Natural killer cell (primary cell): Measurements from ENCODE around the gene YBX3. TPM values are rescaled to one million over a fixed set of nuclear protein-coding genes. Genes with fewer than 3 reads are reported as not detected.

ENCODE experiments used
- ATAC-seq, 3 donors: fragments of 150-1000 bp in 2 of 3; fragments of 200-7000 bp in 1 of 3; cut with Tn5 transposase; 1 replicate in 1 of 3; 2 replicates in 2 of 3; pipeline ENCODE4 v1.10.0; 2021; ENCODE audit warnings: mild to moderate bottlenecking in 2 of 3, moderate library complexity in 2 of 3
- DNase-seq, 2 donors: peaks; one replicate each; pipeline versions ENCODE4 v3.0.0 to v3.0.0-alpha.2; 2013 to 2021; ENCODE audit warnings: mixed read lengths in 1 of 2
- H3K27ac ChIP-seq: one replicate; pipeline ENCODE4 v1.5.1; 2013; ENCODE audit warnings: mild to moderate bottlenecking, low read length
- H3K27me3 ChIP-seq: one replicate; pipeline ENCODE4 v1.6.1; 2013; ENCODE audit warnings: low read length; ENCODE audit not compliant: control insufficient read depth, insufficient read depth
- H3K36me3 ChIP-seq: one replicate; pipeline ENCODE4 v1.6.1; 2013; ENCODE audit warnings: low read length; ENCODE audit not compliant: control insufficient read depth, insufficient read depth
- H3K4me1 ChIP-seq: one replicate; pipeline ENCODE4 v1.6.1; 2013; ENCODE audit warnings: low read length; ENCODE audit not compliant: control insufficient read depth, insufficient read depth
- H3K4me3 ChIP-seq: one replicate; pipeline ENCODE4 v1.5.1; 2013; ENCODE audit warnings: low read length
- H3K9me3 ChIP-seq: one replicate; pipeline ENCODE4 v1.6.1; 2013; ENCODE audit warnings: low read length; ENCODE audit not compliant: control insufficient read depth, insufficient read depth
- H3K27ac Mint-ChIP-seq, 2 donors: one replicate each; pipeline ENCODE4 v1.8.0; 2022; ENCODE audit warnings: mild to moderate bottlenecking in 2 of 2, mixed read lengths in 2 of 2, moderate library complexity in 1 of 2
- H3K27me3 Mint-ChIP-seq, 2 donors: one replicate each; pipeline ENCODE4 v1.8.0; 2022; ENCODE audit warnings: low read depth in 2 of 2, mixed read lengths in 2 of 2
- H3K36me3 Mint-ChIP-seq: one replicate; pipeline ENCODE4 v1.8.0; 2022; ENCODE audit warnings: mixed read lengths
- H3K4me1 Mint-ChIP-seq, 2 donors: one replicate each; pipeline ENCODE4 v1.8.0; 2022; ENCODE audit warnings: mixed read lengths in 2 of 2
- H3K4me3 Mint-ChIP-seq: one replicate; pipeline ENCODE4 v1.8.0; 2022; ENCODE audit warnings: mild to moderate bottlenecking, moderate library complexity, mixed read lengths
- H3K9me3 Mint-ChIP-seq, 2 donors: one replicate each; pipeline ENCODE4 v1.8.0; 2022; ENCODE audit warnings: mixed read lengths in 2 of 2
- CTCF ChIP-seq: fragments of 200-600 bp; IDR thresholded peaks from one replicate; pipeline ENCODE4 v1.8.0; 2022; ENCODE audit warnings: antibody characterized with exemption
- WGBS: methylation state at CpG from one replicate; pipeline ENCODE4 v1.1.7; 2013; ENCODE audit warnings: missing lambda C conversion rate; ENCODE audit not compliant: insufficient coverage; 5-methylcytosine and 5-hydroxymethylcytosine counted together
- intact Hi-C: fragments of 100-400 bp; cut with micrococcal nuclease; formaldehyde crosslinking; loops from one replicate; pipeline ENCODE4 v1.14.2; 2022
- total RNA-seq, 4 donors: library from RNA; stranded (reverse); fragments of 120-200 nt in 1 of 4; gene quantifications; one replicate each; pipeline versions ENCODE4 v1.2.3 to v1.2.4, GENCODE V29; 2013 to 2022

Gene YBX3
- total RNA-seq, 3 donors from 2014 or later (not counting 1 experiment from before 2014, with no cell fraction given): 13.4 to 36.0 (median 33.0) TPM

DNA sequence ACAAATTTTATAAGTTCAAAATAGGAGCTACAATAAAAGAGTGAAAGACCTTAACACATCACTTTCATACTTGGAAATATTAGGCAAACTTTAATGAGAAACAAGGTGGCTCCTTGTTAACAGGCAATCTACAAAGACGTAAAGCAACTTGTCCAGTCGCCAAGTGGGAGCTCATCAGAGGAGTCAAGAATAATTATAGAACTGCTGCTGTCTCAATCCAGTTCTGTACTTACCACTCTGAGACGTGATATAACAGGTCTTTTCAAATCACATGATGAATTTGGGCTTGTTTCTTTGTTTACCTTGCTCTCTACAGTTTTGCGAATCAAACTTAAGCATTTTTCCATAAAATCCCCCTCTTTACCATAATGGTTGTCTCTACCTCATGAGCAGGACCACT, 3.6 kb downstream of the YBX3 start:
- intact Hi-C loops: no loop called here
- Mint-ChIP-seq H3K27ac (no peak overlapping the region), H3K36me3 (no peaks in the 10 kb centered on the region), H3K4me3 (no peak overlapping the region), H3K4me1 (peaks cover 18 to 30% of the 10 kb centered on the region in 2 donors), H3K9me3 (no peaks in the 10 kb centered on the region), H3K27me3 (peaks cover 46 to 75% of the 10 kb centered on the region in 2 donors)
- ATAC-seq (no peak), DNase-seq (no peak)
- H3K4me1 ChIP-seq: peaks cover 18% of the 10 kb centered on the region
- WGBS: 86% methylated on average over 4 of the region's 4 CpGs
- no peak for TF ChIP-seq CTCF
- H3K27me3 ChIP-seq: peaks cover 13% of the 10 kb centered on the region
- H3K36me3 ChIP-seq: no peaks in the 10 kb centered on the region
- H3K27ac ChIP-seq: no peak overlapping the region
- H3K9me3 ChIP-seq: no peaks in the 10 kb centered on the region
- H3K4me3 ChIP-seq: no peak overlapping the region

DNA sequence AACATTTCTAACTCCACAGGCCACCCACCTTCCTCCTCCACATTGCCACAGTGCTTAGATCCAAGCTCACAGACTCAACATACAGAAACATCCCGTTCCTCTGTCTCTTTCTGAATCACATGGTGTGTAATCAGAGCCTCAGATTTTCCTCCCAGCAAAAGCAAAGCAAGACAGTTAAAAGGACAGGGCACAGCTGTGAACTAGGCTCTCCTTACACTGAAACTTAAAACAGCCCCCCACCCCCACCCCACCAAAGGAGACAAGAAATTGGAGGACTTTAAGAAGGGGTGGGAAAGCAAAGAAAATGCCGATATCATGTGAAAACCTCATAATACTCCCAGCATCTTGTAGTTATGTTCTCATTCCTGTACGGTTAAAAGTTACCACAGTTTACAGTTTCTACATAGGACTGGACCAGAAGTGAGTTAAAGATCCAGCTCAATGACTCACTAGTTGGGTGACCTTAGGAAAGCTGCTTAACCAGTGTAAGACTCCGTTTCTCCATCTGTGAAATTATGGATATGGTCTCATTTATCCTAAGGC, 4.8 kb downstream of the YBX3 start:
- WGBS: 69% methylated on average over 2 of the region's 4 CpGs
- H3K27me3 Mint-ChIP-seq: peaks cover 41 to 74% of the 10 kb centered on the region in 2 donors
- no peak overlapping the region for H3K27ac Mint-ChIP-seq
- Histone ChIP-seq H3K4me3 (no peak overlapping the region), H3K4me1 (peaks cover 13% of the 10 kb centered on the region), H3K36me3 (no peaks in the 10 kb centered on the region), H3K27me3 (peaks cover 2% of the 10 kb centered on the region), H3K9me3 (no peaks in the 10 kb centered on the region), H3K27ac (no peak overlapping the region)
- ATAC-seq (no peak), DNase-seq (no peak)
- H3K4me3 Mint-ChIP-seq: no peak overlapping the region
- peaks cover 11 to 20% of the 10 kb centered on the region in 2 donors for H3K4me1 Mint-ChIP-seq
- intact Hi-C loops: no loop called here
- no peaks in the 10 kb centered on the region for H3K36me3 Mint-ChIP-seq
- H3K9me3 Mint-ChIP-seq: no peaks in the 10 kb centered on the region
- TF ChIP-seq CTCF: no peak

DNA sequence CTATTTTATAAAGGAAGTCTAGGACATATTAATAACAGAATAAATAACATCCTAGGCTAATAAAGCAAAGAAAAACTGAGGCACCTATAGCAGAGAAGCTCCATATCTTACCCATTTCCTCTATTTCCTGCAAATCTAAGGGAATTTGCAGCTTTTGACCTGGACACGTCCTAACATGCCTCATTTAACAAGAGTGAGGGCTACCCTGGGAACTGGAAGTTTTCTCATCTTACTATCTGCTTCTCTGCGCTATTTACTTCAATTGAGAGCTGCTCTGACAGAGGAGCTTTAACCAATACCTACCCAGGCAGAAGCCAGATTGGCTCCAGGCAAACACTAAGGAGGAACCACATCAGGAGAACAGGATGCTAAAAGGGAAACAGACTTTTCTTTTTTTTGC, 5.7 kb downstream of the YBX3 start:
- WGBS: 87% methylated on average over 2 of the region's 2 CpGs
- DNase-seq (no peak), ATAC-seq (no peak)
- Mint-ChIP-seq H3K4me3 (no peak overlapping the region), H3K27me3 (peaks cover 44 to 83% of the 10 kb centered on the region in 2 donors), H3K27ac (no peak overlapping the region), H3K4me1 (peaks cover 8 to 17% of the 10 kb centered on the region in 2 donors), H3K9me3 (no peaks in the 10 kb centered on the region), H3K36me3 (no peaks in the 10 kb centered on the region)
- intact Hi-C loops: no loop called here
- H3K4me1 ChIP-seq: peaks cover 10% of the 10 kb centered on the region
- H3K27ac ChIP-seq: no peak overlapping the region
- H3K9me3 ChIP-seq: no peaks in the 10 kb centered on the region
- H3K4me3 ChIP-seq: no peak overlapping the region
- H3K36me3 ChIP-seq: no peaks in the 10 kb centered on the region
- TF ChIP-seq CTCF: no peak
- peaks cover 2% of the 10 kb centered on the region for H3K27me3 ChIP-seq

DNA sequence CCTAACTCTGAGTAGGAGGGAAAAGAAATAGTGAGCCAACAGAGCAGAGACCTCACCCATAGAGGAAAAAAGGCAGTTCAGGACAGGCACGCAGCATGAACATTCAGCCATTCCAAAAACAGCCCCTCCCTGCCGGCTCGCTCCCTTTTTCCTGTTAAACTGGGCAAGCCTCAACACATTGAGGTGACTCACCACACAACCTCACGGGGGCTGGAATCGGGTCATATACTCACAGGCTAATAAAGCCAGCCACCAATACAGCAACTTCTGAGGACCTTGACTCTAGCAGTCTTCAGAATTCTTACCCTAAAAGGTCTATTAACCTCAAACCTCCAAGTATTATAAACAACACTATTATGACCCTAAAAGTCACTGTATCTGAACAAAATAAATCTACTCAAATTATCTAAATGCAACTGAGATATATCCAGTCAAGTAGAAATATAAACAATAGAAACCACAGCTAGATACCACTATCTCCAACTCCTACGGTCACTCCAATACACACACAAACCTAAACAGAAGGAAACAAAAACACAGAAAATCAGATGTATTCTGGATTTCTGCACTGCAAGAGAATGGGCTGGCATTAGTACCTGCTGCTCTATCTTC, 6.3 kb downstream of the YBX3 start:
- 84% methylated on average over 6 of the region's 6 CpGs for WGBS
- intact Hi-C loops: no loop called here
- Mint-ChIP-seq H3K36me3 (no peaks in the 10 kb centered on the region), H3K4me1 (peaks cover 2 to 11% of the 10 kb centered on the region in 2 donors), H3K9me3 (no peaks in the 10 kb centered on the region), H3K27me3 (peaks cover 39 to 79% of the 10 kb centered on the region in 2 donors), H3K27ac (no peak overlapping the region), H3K4me3 (no peak overlapping the region)
- no peak overlapping the region for H3K4me3 ChIP-seq
- no peaks in the 10 kb centered on the region for H3K9me3 ChIP-seq
- peaks cover 4% of the 10 kb centered on the region for H3K4me1 ChIP-seq
- H3K27ac ChIP-seq: no peak overlapping the region
- H3K27me3 ChIP-seq: peaks cover 2% of the 10 kb centered on the region
- H3K36me3 ChIP-seq: no peaks in the 10 kb centered on the region
- DNase-seq (no peak), ATAC-seq (no peak)
- no peak for TF ChIP-seq CTCF
